Body of pancreas (tissue), 4 donors: ENCODE data around the gene KRTAP21-3.

Experiments
- POLR2A ChIP-seq, 3 donors: fragments of 450-650 bp; IDR thresholded peaks; one replicate each; pipeline ENCODE4 v1.6.1; 2016; ENCODE audit warnings: antibody characterized with exemption in 3 of 3, mild to moderate bottlenecking in 2 of 3
- TF ChIP-seq, protein P1 (sequence below), 7 experiments: fragments of 450-650 bp in 4 of 7; fragments of 200-600 bp in 3 of 7; sonication (generic) in 3 of 7; IDR thresholded peaks; one replicate each; pipeline ENCODE4 v1.5.1; 2016 to 2019; ENCODE audit warnings: antibody characterized with exemption in 7 of 7

GRCh38 chr21:30684506-30684905 lies 34.1 kb downstream of the KRTAP21-3 start:
- TF ChIP-seq, protein P1, sequence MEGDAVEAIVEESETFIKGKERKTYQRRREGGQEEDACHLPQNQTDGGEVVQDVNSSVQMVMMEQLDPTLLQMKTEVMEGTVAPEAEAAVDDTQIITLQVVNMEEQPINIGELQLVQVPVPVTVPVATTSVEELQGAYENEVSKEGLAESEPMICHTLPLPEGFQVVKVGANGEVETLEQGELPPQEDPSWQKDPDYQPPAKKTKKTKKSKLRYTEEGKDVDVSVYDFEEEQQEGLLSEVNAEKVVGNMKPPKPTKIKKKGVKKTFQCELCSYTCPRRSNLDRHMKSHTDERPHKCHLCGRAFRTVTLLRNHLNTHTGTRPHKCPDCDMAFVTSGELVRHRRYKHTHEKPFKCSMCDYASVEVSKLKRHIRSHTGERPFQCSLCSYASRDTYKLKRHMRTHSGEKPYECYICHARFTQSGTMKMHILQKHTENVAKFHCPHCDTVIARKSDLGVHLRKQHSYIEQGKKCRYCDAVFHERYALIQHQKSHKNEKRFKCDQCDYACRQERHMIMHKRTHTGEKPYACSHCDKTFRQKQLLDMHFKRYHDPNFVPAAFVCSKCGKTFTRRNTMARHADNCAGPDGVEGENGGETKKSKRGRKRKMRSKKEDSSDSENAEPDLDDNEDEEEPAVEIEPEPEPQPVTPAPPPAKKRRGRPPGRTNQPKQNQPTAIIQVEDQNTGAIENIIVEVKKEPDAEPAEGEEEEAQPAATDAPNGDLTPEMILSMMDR (IDR thresholded peaks at IDR 0.05): no peak
- TF ChIP-seq POLR2A (IDR thresholded peaks at IDR 0.05): no peak
